HG03469 (cell line): Measurements from ENCODE around the gene FLRT2.

ENCODE experiments used
- ATAC-seq: cut with Tn5 transposase; IDR thresholded peaks from one replicate; pipeline ENCODE4 v1.9.1; 2021; ENCODE audit warnings: mild to moderate bottlenecking, moderate library complexity, moderate number of reproducible peaks; ENCODE audit not compliant: unreplicated experiment

Gene FLRT2

GRCh38 chr14:85529803-85530574 lies at the start of gene FLRT2:
TSS of gene FLRT2 (plus strand) at chr14:85530144. CDS start at chr14:85621515, 91,371 bp downstream.
- no peak for ATAC-seq

- ATAC-seq: no peak
These were observed 48.5 kb upstream of the FLRT2 start for GRCh38 chr14:85481471-85481870.

GRCh38 chr14:85482552-85482951 lies 47.4 kb upstream of the FLRT2 start:
- ATAC-seq: no peak

- no peak for ATAC-seq
These were observed 46.9 kb upstream of the FLRT2 start for GRCh38 chr14:85483037-85483436.

- ATAC-seq: no peak
These were observed 46.3 kb upstream of the FLRT2 start for GRCh38 chr14:85483652-85484051.

GRCh38 chr14:85487215-85487614 lies 42.7 kb upstream of the FLRT2 start:
- no peak for ATAC-seq

GRCh38 chr14:85501751-85502150 lies 28.2 kb upstream of the FLRT2 start:
- no peak for ATAC-seq

- no peak for ATAC-seq
These were observed 21.1 kb upstream of the FLRT2 start for GRCh38 chr14:85508863-85509262.

- ATAC-seq: no peak
These were observed 17.5 kb upstream of the FLRT2 start for GRCh38 chr14:85512451-85512850.

GRCh38 chr14:85514487-85514886 lies 15.5 kb upstream of the FLRT2 start:
- no peak for ATAC-seq

- ATAC-seq: no peak
These were observed 13.5 kb upstream of the FLRT2 start for GRCh38 chr14:85516239-85517113.

- ATAC-seq: no peak
These were observed 12.7 kb upstream of the FLRT2 start for GRCh38 chr14:85517114-85517688.

- no peak for ATAC-seq
These were observed 10.2 kb upstream of the FLRT2 start for GRCh38 chr14:85519661-85520305.

GRCh38 chr14:85520581-85520980 lies 9.4 kb upstream of the FLRT2 start:
- ATAC-seq: no peak

GRCh38 chr14:85523624-85524023 lies 6.3 kb upstream of the FLRT2 start:
- ATAC-seq: no peak

GRCh38 chr14:85527006-85527405 lies 2.9 kb upstream of the FLRT2 start:
- ATAC-seq: no peak

- no peak for ATAC-seq
These were observed 2.4 kb upstream of the FLRT2 start for GRCh38 chr14:85527445-85528035.

GRCh38 chr14:85528080-85528896 lies 1.7 kb upstream of the FLRT2 start:
- ATAC-seq: no peak

GRCh38 chr14:85528897-85529631 lies 880 bp upstream of the FLRT2 start:
- no peak for ATAC-seq
